Ishikawa (cell line): ENCODE data around the gene STRN.

Source experiments
- EP300 ChIP-seq: IDR thresholded peaks from 2 replicates; pipeline ENCODE4 v1.6.1; 2012; ENCODE audit warnings: borderline replicate concordance
- TAF1 ChIP-seq: IDR thresholded peaks from 2 replicates; pipeline ENCODE4 v1.6.1; 2012; ENCODE audit warnings: low read depth, mild to moderate bottlenecking
- YY1 ChIP-seq: IDR thresholded peaks from 2 replicates; pipeline ENCODE4 v1.6.1; 2012; ENCODE audit warnings: low read depth
- TF ChIP-seq, protein P1 (sequence below): IDR thresholded peaks from 2 replicates; pipeline ENCODE4 v1.6.1; 2012
- TF ChIP-seq, protein P2 (sequence below): IDR thresholded peaks from 2 replicates; pipeline ENCODE4 v1.6.1; 2012

DNA sequence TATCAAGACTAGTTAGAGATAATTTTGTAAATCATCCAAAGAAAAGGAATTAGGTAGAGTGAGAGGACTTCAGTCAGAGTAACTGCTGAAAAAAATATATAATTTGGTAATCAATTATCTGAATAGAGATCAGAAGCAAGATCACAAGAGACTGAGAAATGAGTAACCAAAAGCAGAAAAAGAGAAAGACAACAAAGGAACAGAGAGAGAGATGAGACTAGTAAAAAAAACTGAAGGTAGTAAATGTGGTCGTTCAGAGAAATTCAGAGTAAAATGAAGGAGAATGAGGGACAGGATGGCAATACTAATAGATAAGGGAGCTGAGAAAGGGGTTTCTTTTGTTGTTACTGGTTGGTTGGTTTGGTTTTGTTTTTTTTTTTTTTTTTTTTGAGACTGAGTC is 16.5 kb downstream of the STRN start:
- TF ChIP-seq YY1: no peak
- TF ChIP-seq, protein P1, sequence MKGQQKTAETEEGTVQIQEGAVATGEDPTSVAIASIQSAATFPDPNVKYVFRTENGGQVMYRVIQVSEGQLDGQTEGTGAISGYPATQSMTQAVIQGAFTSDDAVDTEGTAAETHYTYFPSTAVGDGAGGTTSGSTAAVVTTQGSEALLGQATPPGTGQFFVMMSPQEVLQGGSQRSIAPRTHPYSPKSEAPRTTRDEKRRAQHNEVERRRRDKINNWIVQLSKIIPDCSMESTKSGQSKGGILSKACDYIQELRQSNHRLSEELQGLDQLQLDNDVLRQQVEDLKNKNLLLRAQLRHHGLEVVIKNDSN: no peak
- TF ChIP-seq, protein P2, sequence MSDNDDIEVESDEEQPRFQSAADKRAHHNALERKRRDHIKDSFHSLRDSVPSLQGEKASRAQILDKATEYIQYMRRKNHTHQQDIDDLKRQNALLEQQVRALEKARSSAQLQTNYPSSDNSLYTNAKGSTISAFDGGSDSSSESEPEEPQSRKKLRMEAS: no peak
- TF ChIP-seq TAF1: no peak
- TF ChIP-seq EP300: no peak
